GM21423 (cell line): ENCODE data around the gene TSPO.
"Not testable (repeated sequence)": the region's sequence is repeated elsewhere in the genome, so short reads cannot be mapped to it uniquely, and the experiment has no call there.

ENCODE experiments used
- ATAC-seq: cut with Tn5 transposase; IDR thresholded peaks from one replicate; pipeline ENCODE4 v1.9.1; 2021; ENCODE audit warnings: mild to moderate bottlenecking, moderate library complexity; ENCODE audit not compliant: unreplicated experiment

Gene TSPO

GRCh38 chr22:43129426-43130425 lies 21.6 kb upstream of the TSPO start:
- no peak for ATAC-seq

- ATAC-seq, result no peak
These were observed 19.4 kb upstream of the TSPO start for GRCh38 chr22:43131773-43132501.

GRCh38 chr22:43133401-43133800 lies 18.0 kb upstream of the TSPO start:
- no peak for ATAC-seq

- ATAC-seq, result no peak
These were observed 16.8 kb upstream of the TSPO start for GRCh38 chr22:43134553-43134952.

GRCh38 chr22:43135565-43135964 lies 15.8 kb upstream of the TSPO start:
- ATAC-seq, result no peak

GRCh38 chr22:43136255-43136654 lies 15.1 kb upstream of the TSPO start:
- no peak for ATAC-seq

- no peak for ATAC-seq
These were observed 14.6 kb upstream of the TSPO start for GRCh38 chr22:43136801-43137200.

- peak; percentile 86 for ATAC-seq
These were observed 8.3 kb upstream of the TSPO start, which contains the start of gene MCAT for GRCh38 chr22:43142880-43143562. MCAT (minus strand) TSS chr22:43143398; CDS start chr22:43143348, 50 bp downstream.

GRCh38 chr22:43144949-43145348 lies 6.4 kb upstream of the TSPO start:
- no peak for ATAC-seq

GRCh38 chr22:43145371-43145770 lies 6.0 kb upstream of the TSPO start:
- ATAC-seq, result not testable (repeated sequence)

GRCh38 chr22:43146332-43146731 lies 5.0 kb upstream of the TSPO start:
- not testable (repeated sequence) for ATAC-seq

GRCh38 chr22:43147821-43148220 lies 3.5 kb upstream of the TSPO start:
- no peak for ATAC-seq

GRCh38 chr22:43148581-43148980 lies 2.8 kb upstream of the TSPO start:
- ATAC-seq, result no peak

- no peak for ATAC-seq
These were observed 590 bp upstream of the TSPO start for GRCh38 chr22:43150731-43151206.

GRCh38 chr22:43152003-43152356 lies 621 bp downstream of the TSPO start:
- ATAC-seq, result no peak

GRCh38 chr22:43152357-43153071 lies 1.2 kb downstream of the TSPO start:
- no peak for ATAC-seq

GRCh38 chr22:43153899-43154298 lies 2.5 kb downstream of the TSPO start:
- ATAC-seq, result no peak

- ATAC-seq, result no peak
These were observed 3.7 kb downstream of the TSPO start for GRCh38 chr22:43154887-43155536.

GRCh38 chr22:43155789-43156188 lies 4.4 kb downstream of the TSPO start:
- no peak for ATAC-seq

- no peak for ATAC-seq
These were observed 5.1 kb downstream of the TSPO start for GRCh38 chr22:43156413-43156812.
